GM18870 (cell line): ENCODE data around the gene MYLK.
"Not testable (repeated sequence)": the region's sequence is repeated elsewhere in the genome, so short reads cannot be mapped to it uniquely, and the experiment has no call there.

Source experiments
- ATAC-seq: cut with Tn5 transposase; IDR thresholded peaks from one replicate; pipeline ENCODE4 v1.9.1; 2021; ENCODE audit warnings: moderate library complexity; ENCODE audit not compliant: unreplicated experiment

Gene MYLK

GRCh38 chr3:123629747-123630047 is 254.4 kb downstream of the MYLK start:
- ATAC-seq, result no peak

GRCh38 chr3:123628996-123629746 is 255.0 kb downstream of the MYLK start:
- ATAC-seq, result no peak

- no peak for ATAC-seq
Observed at GRCh38 chr3:123627673-123628670, 256.2 kb downstream of the MYLK start.

GRCh38 chr3:123626881-123627280 is 257.3 kb downstream of the MYLK start:
- ATAC-seq, result no peak

GRCh38 chr3:123624302-123624701 is 259.8 kb downstream of the MYLK start:
- no peak for ATAC-seq

- ATAC-seq, result no peak
Observed at GRCh38 chr3:123623346-123623880, 260.7 kb downstream of the MYLK start.

- no peak for ATAC-seq
Observed at GRCh38 chr3:123622766-123623165, 261.4 kb downstream of the MYLK start.

- no peak for ATAC-seq
Observed at GRCh38 chr3:123621850-123622189, 262.3 kb downstream of the MYLK start.

- no peak for ATAC-seq
Observed at GRCh38 chr3:123621186-123621849, 262.8 kb downstream of the MYLK start.

GRCh38 chr3:123620343-123620742 is 263.8 kb downstream of the MYLK start:
- ATAC-seq, result no peak

GRCh38 chr3:123618768-123619484 is 265.2 kb downstream of the MYLK start:
- ATAC-seq, result no peak

- no peak for ATAC-seq
Observed at GRCh38 chr3:123618076-123618708, 265.9 kb downstream of the MYLK start.

GRCh38 chr3:123616593-123616992 is 267.5 kb downstream of the MYLK start:
- ATAC-seq, result no peak

GRCh38 chr3:123613543-123613942 is 270.6 kb downstream of the MYLK start:
- ATAC-seq, result no peak

- not testable (repeated sequence) for ATAC-seq
Observed at GRCh38 chr3:123611674-123612073, 272.5 kb downstream of the MYLK start.

- no peak for ATAC-seq
Observed at GRCh38 chr3:123611082-123611481, 273.1 kb downstream of the MYLK start.

- peak; percentile 58 for ATAC-seq
Observed at GRCh38 chr3:123610331-123610730, 273.8 kb downstream of the MYLK start.

GRCh38 chr3:123609063-123609462 is 275.1 kb downstream of the MYLK start:
- no peak for ATAC-seq

GRCh38 chr3:123608263-123608937 is 275.7 kb downstream of the MYLK start:
- ATAC-seq, result no peak

- ATAC-seq, result no peak
Observed at GRCh38 chr3:123606527-123606926, 277.6 kb downstream of the MYLK start.
